Astrocyte (in vitro differentiated cells and primary cell): ENCODE data around the gene FBLN5.

ENCODE experiments used
- EZH2 ChIP-seq: IDR thresholded peaks from 2 replicates; pipeline ENCODE4 v1.6.1; 2012; ENCODE audit warnings: mild to moderate bottlenecking, low read length, inconsistent platforms; ENCODE audit not compliant: insufficient read depth
- TF ChIP-seq, protein P1 (sequence below): IDR thresholded peaks from 2 replicates; pipeline ENCODE4 v1.5.1; 2011; ENCODE audit warnings: low read depth, mild to moderate bottlenecking, inconsistent platforms, low read length, moderate library complexity; ENCODE audit not compliant: insufficient read depth

DNA sequence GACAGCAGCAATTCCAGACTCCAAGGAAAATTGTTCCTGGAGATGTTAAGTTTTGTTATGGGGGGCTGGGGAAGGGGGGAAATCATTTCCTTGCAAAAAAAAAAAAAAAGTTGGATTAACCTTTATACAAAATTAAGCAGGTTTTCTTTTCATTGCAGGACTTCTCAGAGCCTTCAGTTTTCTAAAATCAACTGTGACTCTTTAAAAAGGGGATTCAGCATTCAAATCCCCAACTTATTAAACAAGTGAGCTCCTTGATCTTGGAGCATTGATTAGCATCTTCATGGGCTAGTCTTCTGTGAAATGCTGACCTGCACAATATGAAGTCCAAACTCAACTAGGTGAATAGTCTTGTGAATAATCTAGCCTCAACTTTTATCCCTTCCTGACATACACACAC, 87.3 kb downstream of the FBLN5 start:
- TF ChIP-seq, protein P1, sequence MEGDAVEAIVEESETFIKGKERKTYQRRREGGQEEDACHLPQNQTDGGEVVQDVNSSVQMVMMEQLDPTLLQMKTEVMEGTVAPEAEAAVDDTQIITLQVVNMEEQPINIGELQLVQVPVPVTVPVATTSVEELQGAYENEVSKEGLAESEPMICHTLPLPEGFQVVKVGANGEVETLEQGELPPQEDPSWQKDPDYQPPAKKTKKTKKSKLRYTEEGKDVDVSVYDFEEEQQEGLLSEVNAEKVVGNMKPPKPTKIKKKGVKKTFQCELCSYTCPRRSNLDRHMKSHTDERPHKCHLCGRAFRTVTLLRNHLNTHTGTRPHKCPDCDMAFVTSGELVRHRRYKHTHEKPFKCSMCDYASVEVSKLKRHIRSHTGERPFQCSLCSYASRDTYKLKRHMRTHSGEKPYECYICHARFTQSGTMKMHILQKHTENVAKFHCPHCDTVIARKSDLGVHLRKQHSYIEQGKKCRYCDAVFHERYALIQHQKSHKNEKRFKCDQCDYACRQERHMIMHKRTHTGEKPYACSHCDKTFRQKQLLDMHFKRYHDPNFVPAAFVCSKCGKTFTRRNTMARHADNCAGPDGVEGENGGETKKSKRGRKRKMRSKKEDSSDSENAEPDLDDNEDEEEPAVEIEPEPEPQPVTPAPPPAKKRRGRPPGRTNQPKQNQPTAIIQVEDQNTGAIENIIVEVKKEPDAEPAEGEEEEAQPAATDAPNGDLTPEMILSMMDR = no peak
- no peak for TF ChIP-seq EZH2
